Fibroblast of mammary gland (primary cell): ENCODE results near the gene MAP2K6.
A peak's percentile ranks its signal among the peaks of the same experiment; 100 is the strongest.

Experiments
- DNase-seq: peaks from one replicate; pipeline ENCODE4 v3.0.0-alpha.2; 2010; ENCODE audit warnings: low read depth
- H3K4me3 ChIP-seq: 2 replicates; pipeline ENCODE4 v1.5.1; 2011; ENCODE audit warnings: low read depth, mild to moderate bottlenecking, low read length, moderate library complexity; ENCODE audit not compliant: control insufficient read depth
- CTCF ChIP-seq: conservative IDR thresholded peaks from 2 replicates; pipeline ENCODE4 v1.5.1; 2011; ENCODE audit warnings: low read depth, low read length, inconsistent platforms; ENCODE audit not compliant: control insufficient read depth, insufficient read depth

The MAP2K6 gene

GRCh38 chr17:69588316-69588715 is 173.8 kb downstream of the MAP2K6 start:
- no peak for DNase-seq
- no peak overlapping the region for H3K4me3 ChIP-seq
- no peak for TF ChIP-seq CTCF

DNA sequence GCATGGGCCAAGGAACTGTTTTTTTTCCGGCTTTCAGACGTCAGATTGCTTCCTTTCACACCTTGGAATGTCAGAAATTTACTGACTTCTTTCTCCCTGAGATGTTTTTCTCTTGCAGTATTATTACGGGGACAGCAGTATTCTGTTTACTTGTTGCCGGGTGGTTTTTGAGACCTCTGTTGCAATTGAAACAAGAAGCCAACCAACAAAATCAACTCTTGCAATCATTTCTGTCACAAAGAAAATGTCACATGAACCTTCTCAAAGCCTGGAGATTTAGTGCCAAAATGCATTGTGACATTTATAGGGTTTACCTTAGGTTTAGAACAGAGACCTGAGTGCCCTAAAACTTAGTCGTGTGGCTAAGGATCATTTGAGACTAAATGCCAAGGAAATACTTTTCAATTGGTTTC is 174.3 kb downstream of the MAP2K6 start:
- DNase-seq = no peak
- no peak overlapping the region for H3K4me3 ChIP-seq
- TF ChIP-seq CTCF = no peak

GRCh38 chr17:69590671-69591070 is 176.2 kb downstream of the MAP2K6 start:
- TF ChIP-seq CTCF = no peak
- H3K4me3 ChIP-seq = no peak overlapping the region
- no peak for DNase-seq

DNA sequence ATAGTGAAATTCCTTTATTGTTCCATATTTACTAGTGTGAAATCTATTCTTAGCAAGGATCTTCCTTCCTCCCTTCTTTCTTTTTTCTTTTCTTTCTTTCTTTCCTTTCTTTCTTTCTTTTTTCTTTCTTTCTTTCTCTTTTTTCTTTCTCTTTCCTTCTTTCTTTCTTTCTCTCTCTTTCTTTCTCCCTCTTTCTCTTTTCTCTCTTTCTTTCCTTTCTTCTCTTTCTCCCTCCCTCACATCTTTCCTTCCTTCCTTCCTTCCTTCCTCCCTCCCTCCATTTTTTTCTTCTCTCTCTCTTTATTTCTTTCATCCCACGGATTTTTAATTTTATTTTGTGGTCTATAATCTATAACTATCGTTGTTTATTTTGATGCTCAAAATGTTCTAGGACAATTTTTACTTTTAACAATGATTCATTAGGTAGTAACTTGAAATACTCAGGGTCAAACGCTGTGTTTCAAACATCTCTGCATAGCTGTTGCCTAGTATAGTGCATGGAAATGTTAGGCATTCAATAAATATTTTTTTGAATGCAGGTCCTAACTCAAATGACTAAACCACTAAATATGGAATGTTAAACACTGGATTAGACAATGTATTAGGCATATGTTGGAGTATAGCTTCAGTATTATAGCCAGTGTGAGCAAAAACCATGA is 178.3 kb downstream of the MAP2K6 start:
- no peak for TF ChIP-seq CTCF
- DNase-seq = peak; percentile 22
- no peak overlapping the region for H3K4me3 ChIP-seq

GRCh38 chr17:69593351-69593715 is 178.8 kb downstream of the MAP2K6 start:
- DNase-seq = no peak
- H3K4me3 ChIP-seq = no peak overlapping the region
- TF ChIP-seq CTCF = no peak

GRCh38 chr17:69593716-69594115 is 179.2 kb downstream of the MAP2K6 start:
- no peak for DNase-seq
- H3K4me3 ChIP-seq = no peak overlapping the region
- TF ChIP-seq CTCF = no peak

DNA sequence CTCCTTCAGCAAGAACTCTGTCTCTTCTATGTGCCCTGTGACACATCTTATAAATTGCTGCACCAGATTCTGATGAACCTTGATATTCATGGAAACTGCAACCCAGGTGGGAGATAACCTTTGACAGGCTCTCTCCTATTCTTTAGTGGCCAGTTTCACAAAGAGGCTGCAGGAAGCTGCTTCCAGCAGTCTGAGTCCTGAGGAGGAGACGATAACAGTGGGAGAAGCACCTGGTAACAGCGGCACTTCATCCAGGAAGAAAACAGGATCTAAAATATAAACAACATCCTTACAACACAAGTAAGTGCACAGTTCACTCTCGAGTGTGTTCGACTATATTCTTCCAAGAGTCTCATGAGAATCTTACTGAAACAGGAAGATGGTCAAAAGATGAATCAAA is 180.1 kb downstream of the MAP2K6 start:
- DNase-seq = no peak
- H3K4me3 ChIP-seq = no peak overlapping the region
- no peak for TF ChIP-seq CTCF
